ENCODE data around the gene ACP1.

The ACP1 gene

GRCh38 chr2:256094-256493 lies 8.7 kb upstream of the ACP1 start:
- DNase-seq, result no peak

GRCh38 chr2:257429-257828 lies 7.3 kb upstream of the ACP1 start:
- no peak for DNase-seq

GRCh38 chr2:257842-258241 lies 6.9 kb upstream of the ACP1 start:
- no peak for DNase-seq

- no peak for DNase-seq
Measured at GRCh38 chr2:258933-259332, 5.8 kb upstream of the ACP1 start.

GRCh38 chr2:259789-260331 lies 4.9 kb upstream of the ACP1 start:
- DNase-seq, result no peak

- no peak for DNase-seq
Measured at GRCh38 chr2:260507-261161, 4.1 kb upstream of the ACP1 start.

GRCh38 chr2:262117-262516 lies 2.6 kb upstream of the ACP1 start:
- DNase-seq, result no peak

- DNase-seq, result no peak
Measured at GRCh38 chr2:263022-263738, 1.6 kb upstream of the ACP1 start.

- DNase-seq, result peak; percentile 42
Measured at GRCh38 chr2:263774-264492, 814 bp upstream of the ACP1 start, which contains the start of gene SH3YL1. SH3YL1 (minus strand) TSS chr2:264032; CDS start chr2:263984, 48 bp downstream.

GRCh38 chr2:268323-268722 lies 3.6 kb downstream of the ACP1 start:
- DNase-seq, result no peak

GRCh38 chr2:269356-270030 lies 4.7 kb downstream of the ACP1 start:
- no peak for DNase-seq

GRCh38 chr2:270861-271260 lies 6.1 kb downstream of the ACP1 start:
- DNase-seq, result no peak

- DNase-seq, result no peak
Measured at GRCh38 chr2:271917-272316, 7.2 kb downstream of the ACP1 start.

- no peak for DNase-seq
Measured at GRCh38 chr2:273333-273732, 8.6 kb downstream of the ACP1 start.

GRCh38 chr2:274503-274902 lies 9.8 kb downstream of the ACP1 start:
- no peak for DNase-seq

GRCh38 chr2:275466-275865 lies 10.7 kb downstream of the ACP1 start:
- no peak for DNase-seq

- no peak for DNase-seq
Measured at GRCh38 chr2:278312-278926, 13.7 kb downstream of the ACP1 start.

GRCh38 chr2:278927-279320 lies 14.2 kb downstream of the ACP1 start:
- DNase-seq, result no peak

- no peak for DNase-seq
Measured at GRCh38 chr2:279366-279765, 14.6 kb downstream of the ACP1 start.

GRCh38 chr2:279956-280649 lies 15.4 kb downstream of the ACP1 start:
- DNase-seq, result no peak

GRCh38 chr2:280650-281110 lies 15.9 kb downstream of the ACP1 start:
- no peak for DNase-seq

- no peak for DNase-seq
Measured at GRCh38 chr2:281381-281780, 16.6 kb downstream of the ACP1 start.
